DND-41 (cell line): ENCODE data around the gene GLP2R.

Experiments
- ATAC-seq: fragments of 200-7000 bp; cut with Tn5 transposase; 3 replicates; pipeline ENCODE4 v1.9.1; 2021; ENCODE audit warnings: low read depth; ENCODE audit not compliant: insufficient read depth
- DNase-seq: peaks from one replicate; pipeline ENCODE4 v3.0.0-alpha.2; 2020
- H2AFZ ChIP-seq: 2 replicates; pipeline ENCODE4 v1.6.0; 2012; ENCODE audit warnings: low read depth, low read length
- H3K27ac ChIP-seq: 2 replicates; pipeline ENCODE4 v1.5.1; 2012; ENCODE audit warnings: low read length, inconsistent platforms
- H3K27me3 ChIP-seq: fragments of 200-600 bp; sonication (generic); 2 replicates; pipeline ENCODE4 v1.6.0; 2012; ENCODE audit warnings: low read length, mild to moderate bottlenecking, inconsistent platforms; ENCODE audit not compliant: insufficient read depth, poor library complexity
- H3K36me3 ChIP-seq: 2 replicates; pipeline ENCODE4 v1.5.1; 2012; ENCODE audit warnings: low read length, inconsistent platforms; ENCODE audit not compliant: insufficient read depth
- H3K4me1 ChIP-seq: 2 replicates; pipeline ENCODE4 v1.5.1; 2012; ENCODE audit warnings: mild to moderate bottlenecking, low read length; ENCODE audit not compliant: insufficient read depth
- H3K4me2 ChIP-seq: 2 replicates; pipeline ENCODE4 v1.6.0; 2012; ENCODE audit warnings: mild to moderate bottlenecking, moderate library complexity, low read length, inconsistent platforms; ENCODE audit not compliant: insufficient read depth
- H3K4me3 ChIP-seq, 2 experiments: fragments of 200-600 bp in 1 of 2; shearing (Covaris generic) in 1 of 2; 2 replicates each; pipeline ENCODE4 v1.5.1; 2012 to 2016; ENCODE audit warnings: inconsistent platforms in 2 of 2, low read length in 2 of 2, mild to moderate bottlenecking in 2 of 2, low read depth in 1 of 2, moderate library complexity in 1 of 2
- H3K79me2 ChIP-seq: 2 replicates; pipeline ENCODE4 v1.6.0; 2012; ENCODE audit warnings: low read length, inconsistent platforms; ENCODE audit not compliant: insufficient read depth
- H3K9ac ChIP-seq: 2 replicates; pipeline ENCODE4 v1.6.0; 2012; ENCODE audit warnings: low read depth, mild to moderate bottlenecking, inconsistent platforms, low read length, moderate library complexity
- H3K9me3 ChIP-seq: 2 replicates; pipeline ENCODE4 v1.5.1; 2012; ENCODE audit warnings: low read length, moderate library complexity, mild to moderate bottlenecking, inconsistent platforms; ENCODE audit not compliant: insufficient read depth, severe bottlenecking
- H4K20me1 ChIP-seq: 2 replicates; pipeline ENCODE4 v1.6.0; 2012; ENCODE audit warnings: low read length; ENCODE audit not compliant: insufficient read depth
- CTCF ChIP-seq: IDR thresholded peaks from 2 replicates; pipeline ENCODE4 v1.5.1; 2012; ENCODE audit warnings: borderline replicate concordance, low read length, moderate library complexity, mild to moderate bottlenecking; ENCODE audit not compliant: poor library complexity, severe bottlenecking; ENCODE audit errors: extremely low read depth
- EZH2 ChIP-seq: IDR thresholded peaks from 3 replicates; pipeline ENCODE4 v1.6.1; 2012; ENCODE audit warnings: borderline replicate concordance, low read depth, mild to moderate bottlenecking, moderate library complexity, low read length, inconsistent platforms; ENCODE audit not compliant: severe bottlenecking

The GLP2R gene

GRCh38 chr17:9906616-9907015 is 80.9 kb downstream of the GLP2R start:
- TF ChIP-seq EZH2 (no peak), CTCF (no peak)
- Histone ChIP-seq H3K27ac (no peak overlapping the region), H3K4me1 (no peaks in the 10 kb centered on the region), H3K27me3 (peaks cover 2% of the 10 kb centered on the region), H3K9me3 (no peaks in the 10 kb centered on the region), H3K36me3 (no peaks in the 10 kb centered on the region), H3K9ac (no peak overlapping the region), H3K4me3 (no peak overlapping the region), H2AFZ (no peak overlapping the region), H3K79me2 (no peaks in the 10 kb centered on the region), H4K20me1 (peaks cover 4% of the 10 kb centered on the region), H3K4me2 (no peak overlapping the region)
- ATAC-seq (no peak), DNase-seq (no peak)

GRCh38 chr17:9907131-9907530 is 81.4 kb downstream of the GLP2R start:
- Histone ChIP-seq H3K9me3 (no peaks in the 10 kb centered on the region), H3K9ac (no peak overlapping the region), H3K27me3 (no peaks in the 10 kb centered on the region), H3K4me3 (no peak overlapping the region), H2AFZ (no peak overlapping the region), H4K20me1 (peaks cover 4% of the 10 kb centered on the region), H3K27ac (no peak overlapping the region), H3K4me2 (no peak overlapping the region), H3K36me3 (no peaks in the 10 kb centered on the region), H3K4me1 (no peaks in the 10 kb centered on the region), H3K79me2 (no peaks in the 10 kb centered on the region)
- ATAC-seq (no peak), DNase-seq (no peak)
- no peak for TF ChIP-seq CTCF
- TF ChIP-seq EZH2: no peak

- Histone ChIP-seq H3K4me1 (no peaks in the 10 kb centered on the region), H3K9ac (no peak overlapping the region), H4K20me1 (peaks cover 4% of the 10 kb centered on the region), H3K79me2 (no peaks in the 10 kb centered on the region), H3K27me3 (no peaks in the 10 kb centered on the region), H3K4me2 (no peak overlapping the region), H3K36me3 (no peaks in the 10 kb centered on the region), H3K9me3 (no peaks in the 10 kb centered on the region), H3K27ac (no peak overlapping the region), H3K4me3 (no peak overlapping the region), H2AFZ (no peak overlapping the region)
- TF ChIP-seq CTCF (no peak), EZH2 (no peak)
- DNase-seq: no peak
- no peak for ATAC-seq
Observed at GRCh38 chr17:9907883-9908648, 82.3 kb downstream of the GLP2R start.
